A172 (cell line): Measurements from ENCODE around the gene DNAAF3. TPM values are rescaled to one million over a fixed set of nuclear protein-coding genes. Genes with fewer than 3 reads are reported as not detected.
"Not testable (repeated sequence)": the region's sequence is repeated elsewhere in the genome, so short reads cannot be mapped to it uniquely, and the experiment has no call there.

ENCODE experiments used
- DNase-seq: peaks from one replicate; pipeline ENCODE4 v3.0.0-alpha.2; 2015; ENCODE audit warnings: low spot score
- total RNA-seq: library from RNA; depleted of rRNA; stranded (reverse); fragments of >200 nt; shearing (Covaris generic); gene quantifications from 2 replicates; pipeline ENCODE4 v1.2.3, GENCODE V29; 2014; rRNA removed

The DNAAF3 gene
- 10.6 and 15.6 TPM in 2 replicates for total RNA-seq

DNA sequence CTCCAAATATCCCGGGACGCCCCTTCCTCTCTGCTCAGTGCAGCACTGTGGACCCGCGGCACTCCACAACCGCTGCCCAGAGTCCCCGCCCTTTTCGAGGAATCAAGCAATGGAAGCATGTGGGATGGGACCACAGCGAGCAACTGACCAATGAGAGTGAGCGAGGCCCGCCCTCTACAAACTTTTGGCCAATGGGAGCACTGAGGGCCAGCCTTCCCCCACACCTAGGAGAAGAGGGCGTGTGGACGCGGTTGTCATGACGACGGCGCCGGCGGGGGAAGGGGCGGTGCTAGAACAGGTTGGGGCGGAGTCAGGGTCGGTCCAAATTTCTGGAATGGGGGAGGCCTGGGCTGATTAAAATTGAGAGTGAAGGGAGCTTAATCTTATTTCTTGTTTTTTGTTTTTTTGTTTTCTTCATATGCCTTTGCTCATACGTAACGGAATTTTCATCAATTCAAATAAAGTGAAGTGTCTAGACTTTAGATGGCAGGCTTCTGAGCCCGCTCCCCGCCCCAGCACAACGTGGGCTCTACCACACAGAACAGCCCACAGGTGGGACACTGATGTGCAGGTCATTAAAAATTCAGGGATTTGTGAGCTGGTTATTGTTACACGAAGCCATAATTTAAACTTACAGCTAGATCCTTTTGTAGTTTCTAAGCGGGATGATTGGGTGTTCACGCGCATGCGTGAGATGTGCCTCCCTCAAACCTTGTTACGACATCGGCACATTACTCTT is at the start of gene DNAAF3:
TSS of gene DNAAF3 (minus strand) at position 84 of the 739 bp plus-strand sequence. CDS start 200 bp downstream, outside the sequence.
- DNase-seq, result peak; percentile 100

DNA sequence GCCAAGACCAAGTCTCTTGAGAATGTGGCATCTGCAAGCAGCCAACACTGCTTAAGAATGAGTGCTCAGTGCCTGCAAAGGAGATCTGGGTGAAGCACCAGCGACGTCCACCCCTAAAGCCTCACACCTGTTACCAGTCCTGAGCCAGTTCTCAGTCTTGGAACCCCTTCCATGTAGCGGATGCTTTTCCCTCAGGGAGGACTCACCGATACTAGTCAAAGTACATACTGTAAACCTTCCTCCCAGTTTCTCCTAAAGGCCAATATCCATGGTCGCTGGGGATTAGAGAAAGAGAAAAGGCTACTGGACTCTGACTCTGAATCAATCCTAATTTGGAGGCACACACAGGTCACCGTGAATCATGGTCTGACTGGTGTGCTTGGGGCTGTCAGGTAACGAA is 47.1 kb upstream of the DNAAF3 start:
- DNase-seq, result no peak

DNA sequence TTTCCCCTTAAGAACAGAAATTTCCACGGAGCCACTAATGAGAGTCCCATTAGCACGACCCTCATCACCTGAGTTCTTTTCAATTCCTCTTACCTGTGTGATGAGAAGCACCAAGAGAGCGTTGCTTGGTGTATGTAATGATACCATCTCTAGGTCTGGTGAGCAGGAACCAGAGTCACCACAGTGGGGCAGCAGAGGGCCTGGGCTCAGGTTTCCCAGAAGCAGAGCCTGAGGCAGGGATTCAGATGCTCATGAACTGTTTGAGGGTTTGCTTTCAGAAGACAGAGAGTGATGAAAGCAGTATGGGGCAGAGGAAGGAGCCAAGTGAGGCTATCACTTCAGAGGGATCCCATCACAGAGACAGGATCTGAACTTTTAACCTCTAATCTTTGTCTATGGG is 46.0 kb upstream of the DNAAF3 start:
- peak; percentile 47 for DNase-seq

DNA sequence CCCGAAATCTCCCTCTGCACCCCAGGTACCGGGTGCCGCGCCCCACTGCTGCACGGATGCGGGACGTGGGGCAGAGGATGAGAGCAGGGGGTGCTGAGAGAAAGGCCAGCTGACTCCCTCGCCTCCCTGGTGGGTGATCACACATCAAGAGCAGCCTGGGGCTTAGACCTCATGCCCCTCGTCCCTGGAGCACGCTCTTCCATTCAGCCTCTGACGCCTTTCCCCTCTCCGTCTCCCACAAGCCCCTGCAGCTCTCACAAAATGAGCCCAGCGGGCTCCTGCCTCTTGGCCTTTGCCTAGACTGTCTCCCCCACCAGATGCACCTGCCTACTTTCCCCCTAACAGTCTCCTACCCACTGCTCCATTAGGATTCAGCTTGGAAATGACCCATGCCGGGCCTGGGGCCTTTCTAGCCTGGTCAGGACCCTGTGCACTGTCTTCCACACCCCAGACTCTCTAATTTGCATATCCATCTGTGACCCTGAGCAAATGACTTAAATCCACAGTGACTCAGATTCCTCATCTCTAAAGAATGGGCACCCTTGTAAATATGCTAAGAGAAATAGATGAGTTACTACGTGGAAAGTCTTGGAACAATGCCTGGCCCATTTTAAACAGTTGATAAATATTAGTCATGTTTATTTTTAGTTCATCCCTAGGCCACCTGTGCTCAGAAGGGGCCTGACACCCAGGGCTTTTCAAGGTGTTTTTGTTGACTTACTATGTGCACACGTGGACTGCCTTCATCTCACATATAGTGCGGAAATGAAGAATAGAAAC is 43.5 kb upstream of the DNAAF3 start:
- DNase-seq, result peak; percentile 100

DNA sequence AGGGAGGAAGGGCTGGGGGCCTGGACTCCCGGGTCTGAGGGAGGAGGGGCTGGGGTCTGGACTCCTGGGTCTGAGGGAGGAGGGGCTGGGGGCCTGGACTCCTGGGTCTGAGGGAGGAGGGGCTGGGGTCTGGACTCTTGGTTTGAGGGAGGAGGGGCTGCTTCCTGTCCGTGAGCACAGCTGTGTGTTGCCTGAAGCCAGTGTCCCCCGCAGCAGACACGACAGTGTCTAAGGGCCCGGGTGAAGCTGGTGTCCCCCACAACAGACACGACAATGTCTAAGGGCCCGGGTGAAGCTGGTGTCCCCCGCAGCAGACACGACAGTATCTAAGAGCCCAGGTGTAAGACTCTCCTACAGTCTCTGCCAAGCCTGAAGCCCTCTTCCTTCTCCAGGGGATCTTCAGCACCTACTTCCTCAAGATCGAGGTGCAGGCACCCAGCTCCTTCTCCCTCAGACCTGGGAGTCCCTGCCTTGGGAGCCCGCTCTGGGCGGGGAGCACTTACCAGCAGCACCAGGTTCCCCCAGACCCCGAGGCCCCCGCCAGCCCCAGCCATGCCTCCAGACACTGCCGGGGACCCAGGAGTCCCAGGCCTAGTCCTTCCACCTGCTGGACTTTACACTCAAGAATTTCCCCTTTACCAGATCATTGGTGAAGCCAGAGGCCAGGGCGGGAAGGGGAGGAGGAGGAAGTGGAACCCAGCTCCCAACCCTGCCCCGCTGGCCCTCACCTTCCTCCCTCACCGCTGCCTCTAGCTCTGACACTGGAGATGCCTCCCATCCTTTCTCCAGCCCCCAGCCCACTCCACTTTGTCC is 42.7 kb upstream of the DNAAF3 start, which contains the start of gene PTPRH:
TSS of gene PTPRH (minus strand) at position 622 of the 813 bp plus-strand sequence. CDS start at position 554, 68 bp downstream.
- peak; percentile 44 for DNase-seq

DNA sequence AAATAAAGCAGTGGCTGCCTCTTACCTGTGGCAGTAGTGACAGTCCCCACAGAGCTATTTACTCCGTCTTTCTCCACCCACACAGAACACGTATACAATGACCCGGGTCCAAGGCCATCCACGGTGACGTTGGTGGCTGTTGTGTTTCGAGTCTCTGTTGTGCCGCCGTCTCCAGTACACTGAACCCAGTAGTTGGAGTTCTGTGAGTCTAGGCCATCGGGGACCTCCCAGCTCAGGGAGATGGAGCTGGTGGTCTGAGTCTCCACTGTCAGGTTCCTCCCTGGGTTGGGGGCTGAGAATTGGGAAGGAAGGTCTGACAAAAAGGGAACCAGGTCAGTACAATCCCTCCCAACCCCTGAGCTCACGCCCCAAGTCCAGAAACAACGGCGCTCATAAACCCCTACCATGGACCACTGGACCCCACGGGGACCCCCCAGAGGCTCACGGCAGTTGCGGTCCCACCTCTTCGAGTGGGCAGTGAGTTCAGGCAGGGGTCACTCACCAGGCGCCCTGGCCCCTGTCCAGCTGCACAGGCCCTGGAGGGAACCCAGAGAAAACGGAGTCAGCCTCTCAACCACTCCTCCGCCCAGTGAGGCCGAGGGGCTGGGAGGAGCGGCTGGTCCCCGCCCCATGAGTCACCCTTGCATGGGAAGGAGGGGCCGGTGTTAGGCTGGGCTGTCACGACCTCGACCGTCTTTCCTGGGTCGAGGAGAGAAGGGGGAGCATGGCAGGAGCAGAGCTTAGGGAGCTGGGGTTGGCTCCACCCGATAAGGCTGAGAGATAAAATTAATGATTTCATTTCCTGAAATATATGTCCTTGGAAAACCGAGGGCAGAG is 40.5 kb upstream of the DNAAF3 start:
- peak; percentile 96 for DNase-seq

- DNase-seq, result not testable (repeated sequence)
These were observed 35.8 kb upstream of the DNAAF3 start for GRCh38 chr19:55202199-55202598.

GRCh38 chr19:55199620-55200204 is 33.3 kb upstream of the DNAAF3 start:
- DNase-seq, result no peak

GRCh38 chr19:55198651-55199050 is 32.2 kb upstream of the DNAAF3 start:
- no peak for DNase-seq

DNA sequence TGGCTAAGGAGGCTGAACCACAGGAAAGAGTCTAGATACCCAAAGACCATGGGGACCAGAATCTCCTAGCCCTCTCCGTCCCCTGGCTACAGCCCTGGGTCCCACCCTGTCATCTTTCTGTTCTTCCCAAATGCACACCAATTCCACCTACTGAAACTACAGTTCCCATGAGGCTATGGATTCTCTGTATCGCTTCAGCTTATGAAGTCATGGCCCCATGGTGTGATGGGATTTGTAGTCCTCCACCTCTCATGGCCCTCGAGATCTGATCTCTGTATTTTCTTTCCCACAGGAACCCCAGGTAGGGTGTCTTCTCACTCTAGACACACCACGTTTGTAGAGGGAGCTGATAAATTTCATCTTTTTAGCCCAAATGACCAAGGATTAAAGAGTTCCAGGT is 31.1 kb upstream of the DNAAF3 start:
- no peak for DNase-seq

GRCh38 chr19:55196803-55197202 is 30.4 kb upstream of the DNAAF3 start:
- DNase-seq, result no peak

DNA sequence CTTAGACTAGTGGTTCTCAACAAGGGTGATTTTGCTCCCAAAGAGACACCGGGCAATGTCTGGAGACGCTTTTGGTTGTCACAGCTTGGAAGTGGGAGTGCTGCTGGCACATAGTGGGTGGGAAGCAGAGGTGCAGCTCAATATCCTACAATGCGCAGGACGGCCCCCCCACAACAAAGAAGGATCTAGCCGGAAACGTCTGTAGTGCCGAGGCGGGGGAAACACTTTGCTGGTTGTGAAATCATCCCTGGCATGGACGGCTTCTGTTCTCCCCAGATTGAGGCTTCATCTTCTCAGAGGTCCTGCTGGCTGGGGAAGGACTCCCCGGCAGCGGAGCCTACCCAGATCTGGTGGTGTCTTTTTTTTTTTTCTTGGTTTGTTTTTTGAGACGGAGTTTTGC is 27.1 kb upstream of the DNAAF3 start:
- no peak for DNase-seq

GRCh38 chr19:55189403-55189835 is 23.0 kb upstream of the DNAAF3 start:
- peak; percentile 99 for DNase-seq

GRCh38 chr19:55188625-55189024 is 22.2 kb upstream of the DNAAF3 start:
- peak; percentile 45 for DNase-seq

- no peak for DNase-seq
These were observed 19.7 kb upstream of the DNAAF3 start for GRCh38 chr19:55186080-55186479.

DNA sequence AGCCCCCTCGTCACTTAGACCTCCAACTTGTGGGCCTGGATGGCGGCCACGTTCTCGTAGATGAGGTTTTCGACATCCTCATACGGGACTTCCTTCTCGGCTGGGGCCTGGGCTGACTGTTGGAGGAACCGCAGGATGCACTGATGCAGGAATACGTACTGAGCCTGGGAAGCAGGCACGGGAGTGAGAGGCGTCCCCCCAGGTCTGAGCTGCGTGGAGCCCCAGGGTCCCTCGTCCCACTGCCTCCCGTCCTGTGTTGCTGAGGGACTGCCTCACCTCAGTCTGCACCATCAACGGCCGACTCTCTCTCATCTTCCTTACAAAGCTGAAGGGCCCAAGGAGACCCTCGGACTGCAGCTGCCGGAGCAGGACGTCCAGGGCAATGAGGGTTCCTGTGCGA is 15.3 kb upstream of the DNAAF3 start:
- DNase-seq, result no peak

DNA sequence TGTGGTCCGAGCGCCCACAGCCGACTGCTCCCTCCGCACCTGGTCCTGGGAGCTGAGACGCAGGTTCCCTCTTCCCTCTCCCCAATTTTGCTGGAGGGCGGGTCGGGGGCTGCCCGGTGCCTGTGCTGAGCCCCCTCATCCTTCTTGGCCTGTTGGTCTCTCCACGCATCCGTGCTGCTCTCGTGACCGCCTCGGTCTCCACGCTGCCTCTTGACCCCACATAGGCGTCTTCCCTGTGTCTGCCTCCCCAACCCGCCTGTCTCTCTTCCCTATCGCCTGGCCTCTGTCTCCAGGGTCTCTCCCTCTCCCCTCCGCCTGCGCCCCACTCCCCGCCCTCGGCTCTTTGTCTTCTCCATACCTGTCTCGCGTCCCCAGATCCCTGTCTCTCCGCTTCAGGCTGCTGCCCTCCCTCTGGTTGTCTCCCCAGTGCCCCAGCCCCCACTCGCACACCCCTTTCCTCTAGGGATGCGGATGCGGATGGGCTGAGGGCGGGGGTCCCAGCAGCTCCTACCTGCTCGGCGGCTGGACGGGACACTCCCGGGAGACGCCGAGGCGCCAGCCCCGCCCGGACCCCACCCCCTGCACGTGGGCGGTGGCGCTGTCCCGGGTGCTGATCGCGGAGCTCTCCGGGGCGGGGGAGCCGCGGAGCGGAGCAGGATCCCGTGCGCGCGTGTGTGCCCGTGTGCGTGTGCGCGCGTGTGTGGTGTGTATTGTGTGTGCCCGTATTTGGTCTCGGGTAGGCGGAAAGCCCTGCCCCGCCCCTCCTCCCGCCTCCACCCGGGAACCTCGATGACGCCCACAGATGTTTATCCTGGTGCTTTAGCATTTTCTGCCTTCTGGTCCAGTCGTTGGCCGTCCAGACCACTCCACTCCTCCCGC is 13.4 kb upstream of the DNAAF3 start, which contains the start of gene SYT5:
TSS of gene SYT5 (minus strand) at position 684 of the 879 bp plus-strand sequence. CDS start 1,248 bp downstream, outside the sequence.
- no peak for DNase-seq

GRCh38 chr19:55178781-55179599 is 12.6 kb upstream of the DNAAF3 start:
- DNase-seq, result peak; percentile 77

DNA sequence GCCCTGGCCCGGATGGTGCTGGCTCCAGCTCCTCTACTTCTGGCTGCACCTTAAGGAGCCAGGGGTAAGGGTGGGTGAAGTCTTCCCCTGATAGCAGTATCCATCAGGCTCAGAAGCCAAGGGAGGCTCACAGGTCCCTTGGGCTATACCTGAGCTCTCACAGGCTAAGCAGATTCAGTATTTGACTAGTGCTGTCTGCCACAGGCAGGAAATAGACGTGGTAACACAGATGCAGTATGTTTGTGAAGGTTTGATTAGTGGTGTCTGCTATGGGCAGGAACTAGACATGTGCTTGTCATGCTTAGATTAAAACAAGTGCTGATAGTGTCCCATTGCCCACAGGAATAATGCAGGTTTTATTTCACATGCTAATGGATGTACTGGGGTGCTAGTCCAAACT is 9.7 kb upstream of the DNAAF3 start:
- DNase-seq, result no peak
